Measurements from ENCODE around the gene PCDHGC4.

The PCDHGC4 gene

GRCh38 chr5:141484641-141485311 is at the start of gene PCDHGC4:
TSS of gene PCDHGC4 (plus strand) at chr5:141485030. CDS start at chr5:141485174, 144 bp downstream.
- DNase-seq: peak; percentile 59

GRCh38 chr5:141437221-141437620 is 47.6 kb upstream of the PCDHGC4 start:
- DNase-seq: no peak

- DNase-seq: no peak
Observed at GRCh38 chr5:141439411-141440141, 45.3 kb upstream of the PCDHGC4 start.

GRCh38 chr5:141440341-141440740 is 44.5 kb upstream of the PCDHGC4 start:
- DNase-seq: no peak

- DNase-seq: no peak
Observed at GRCh38 chr5:141441571-141442170, 43.2 kb upstream of the PCDHGC4 start.

- no peak for DNase-seq
Observed at GRCh38 chr5:141465351-141465750, 19.5 kb upstream of the PCDHGC4 start.

- DNase-seq: peak; percentile 97
Observed at GRCh38 chr5:141475625-141476131, 9.2 kb upstream of the PCDHGC4 start, which contains the start of gene PCDHGC3. TSS of gene PCDHGC3 (plus strand) at chr5:141475966. CDS start at chr5:141476117, 151 bp downstream.

- peak; percentile 91 for DNase-seq
Observed at GRCh38 chr5:141476132-141476911, 8.5 kb upstream of the PCDHGC4 start.

GRCh38 chr5:141477044-141477575 is 7.7 kb upstream of the PCDHGC4 start:
- no peak for DNase-seq

GRCh38 chr5:141477815-141478214 is 7.0 kb upstream of the PCDHGC4 start:
- DNase-seq: no peak

- DNase-seq: no peak
Observed at GRCh38 chr5:141478321-141478945, 6.4 kb upstream of the PCDHGC4 start.

- no peak for DNase-seq
Observed at GRCh38 chr5:141479776-141480175, 5.1 kb upstream of the PCDHGC4 start.

GRCh38 chr5:141483902-141484301 is 928 bp upstream of the PCDHGC4 start:
- no peak for DNase-seq

- DNase-seq: no peak
Observed at GRCh38 chr5:141484310-141484640, 555 bp upstream of the PCDHGC4 start.

- DNase-seq: no peak
Observed at GRCh38 chr5:141485321-141486055, 658 bp downstream of the PCDHGC4 start.

- no peak for DNase-seq
Observed at GRCh38 chr5:141486091-141486490, 1.3 kb downstream of the PCDHGC4 start.

GRCh38 chr5:141487131-141487530 is 2.3 kb downstream of the PCDHGC4 start:
- no peak for DNase-seq

GRCh38 chr5:141488591-141489561 is 4.0 kb downstream of the PCDHGC4 start, which contains the start of gene PCDHGC5:
TSS of gene PCDHGC5 (plus strand) at chr5:141489081. CDS start at chr5:141489241, 160 bp downstream.
- no peak for DNase-seq

- DNase-seq: no peak
Observed at GRCh38 chr5:141489841-141490240, 5.0 kb downstream of the PCDHGC4 start.

GRCh38 chr5:141490271-141490670 is 5.4 kb downstream of the PCDHGC4 start:
- DNase-seq: no peak

All from femur (tissue), 1 donor.